GM12878 (cell line): ENCODE measurements around the gene FANCC. TPM values are rescaled to one million over a fixed set of nuclear protein-coding genes. Genes with fewer than 3 reads are reported as not detected.

Source experiments
- ATAC-seq: fragments of 200-7000 bp; cut with Tn5 transposase; 3 replicates; pipeline ENCODE4 v1.9.1; 2020; ENCODE audit warnings: mild to moderate bottlenecking, moderate library complexity
- BruUV-seq: library from RNA; stranded (reverse); fragments of 400-500 nt; replicated peaks from 2 replicates; lab custom pipeline; 2021; lab: Mats Ljungman, UMichigan
- CTCF ChIA-PET: fragments of 300-600 bp; sonication (Branson Sonifier 250); formaldehyde crosslinking; extraction: SDS; loops from one replicate; lab custom pipeline; 2021; ENCODE audit warnings: inconsistent platforms; lab: Yijun Ruan, JAX
- POLR2A ChIA-PET: fragments of 350-600 bp; formaldehyde crosslinking; extraction: SDS; loops from one replicate; lab custom pipeline; 2021; ENCODE audit warnings: inconsistent platforms; lab: Charles Lee
- RAD21 ChIA-PET: fragments of 300-600 bp; sonication (Branson Sonifier 250); formaldehyde crosslinking; loops from one replicate; lab custom pipeline; 2023; ENCODE audit warnings: antibody characterized with exemption; ENCODE audit not compliant: unreplicated experiment; lab: Charles Lee
- SMC1A ChIA-PET: fragments of 300-600 bp; sonication (Branson Sonifier 250); formaldehyde crosslinking; loops from one replicate; lab custom pipeline; 2023; ENCODE audit not compliant: unreplicated experiment, uncharacterized antibody; lab: Charles Lee
- DNase-seq: peaks from one replicate; pipeline ENCODE4 v3.0.0-alpha.2; 2011; ENCODE audit warnings: low read depth, low spot score
- FAIRE-seq: peaks from 3 replicates; lab custom pipeline; 2011; peaks lifted over from hg19 to GRCh38; lab: Jason Lieb, UNC
- H2AFZ ChIP-seq: 2 replicates; pipeline ENCODE4 v1.6.0; 2011; ENCODE audit warnings: low read depth, low read length, control low read depth; ENCODE audit not compliant: control insufficient read depth
- H3K27ac ChIP-seq: 2 replicates; pipeline ENCODE4 v1.5.1; 2011; ENCODE audit warnings: control low read depth; ENCODE audit not compliant: control insufficient read depth, insufficient read depth
- H3K27me3 ChIP-seq, 2 experiments: replicated peaks in 1 of 2; 2 replicates each; pipeline versions ENCODE4 v1.6.0 to v1.6.1; 2011; ENCODE audit warnings: low read length in 1 of 2; ENCODE audit not compliant: control insufficient read depth in 2 of 2, insufficient read depth in 2 of 2
- H3K36me3 ChIP-seq, 2 experiments: 2 replicates each; pipeline ENCODE4 v1.5.1; 2011; ENCODE audit warnings: low read length in 1 of 2; ENCODE audit not compliant: control insufficient read depth in 2 of 2, insufficient read depth in 2 of 2
- H3K4me1 ChIP-seq: 2 replicates; pipeline ENCODE4 v1.6.1; 2011; ENCODE audit warnings: mild to moderate bottlenecking, low read length, moderate library complexity, mixed read lengths; ENCODE audit not compliant: control insufficient read depth, insufficient read depth
- H3K4me2 ChIP-seq: 2 replicates; pipeline ENCODE4 v1.6.0; 2011; ENCODE audit warnings: control low read depth; ENCODE audit not compliant: control insufficient read depth, insufficient read depth
- H3K4me3 ChIP-seq: fragments of 200-600 bp; sonication (generic); 2 replicates; pipeline ENCODE4 v1.5.1; 2016
- H3K79me2 ChIP-seq: 2 replicates; pipeline ENCODE4 v1.6.0; 2011; ENCODE audit warnings: low read length; ENCODE audit not compliant: control insufficient read depth, insufficient read depth
- H3K9ac ChIP-seq: 2 replicates; pipeline ENCODE4 v1.8.0; 2011; ENCODE audit warnings: low read length, control low read depth, mixed read lengths; ENCODE audit not compliant: control insufficient read depth, insufficient read depth
- H3K9me3 ChIP-seq: replicated peaks from 3 replicates; pipeline ENCODE4 v1.5.1; 2011; ENCODE audit warnings: mild to moderate bottlenecking, low read length; ENCODE audit not compliant: control insufficient read depth, insufficient read depth
- H4K20me1 ChIP-seq: 2 replicates; pipeline ENCODE4 v1.6.0; 2011; ENCODE audit not compliant: control insufficient read depth, insufficient read depth
- BRCA1 ChIP-seq: IDR thresholded peaks from 2 replicates; pipeline ENCODE4 v1.6.1; 2011; ENCODE audit warnings: low read depth, low read length, improper control_type of control experiment
- CHD1 ChIP-seq: IDR thresholded peaks from 2 replicates; pipeline ENCODE4 v1.6.1; 2012; ENCODE audit warnings: low read depth, low read length, improper control_type of control experiment
- CREM ChIP-seq: IDR thresholded peaks from 2 replicates; pipeline ENCODE4 v1.6.1; 2014; ENCODE audit warnings: antibody characterized with exemption, low read depth
- PML ChIP-seq: IDR thresholded peaks from 2 replicates; pipeline ENCODE4 v1.6.1; 2012; ENCODE audit warnings: low read length, inconsistent platforms
- TAF1 ChIP-seq: IDR thresholded peaks from 2 replicates; pipeline ENCODE4 v1.6.1; 2011; ENCODE audit warnings: mild to moderate bottlenecking, low read depth, low read length, borderline replicate concordance
- TCF12 ChIP-seq: IDR thresholded peaks from 2 replicates; pipeline ENCODE4 v1.6.1; 2011; ENCODE audit warnings: low read depth, mild to moderate bottlenecking, low read length
- TCF3 ChIP-seq: IDR thresholded peaks from 2 replicates; pipeline ENCODE4 v1.6.1; 2012; ENCODE audit warnings: low read depth, mild to moderate bottlenecking, low read length, borderline replicate concordance; ENCODE audit not compliant: insufficient read depth
- WGBS: methylation state at CpG from one replicate; pipeline ENCODE4 v1.1.6; 2016; ENCODE audit warnings: low lambda C conversion rate; ENCODE audit not compliant: insufficient replicate concordance, insufficient coverage; ENCODE audit errors: missing lambda C conversion rate; 5-methylcytosine and 5-hydroxymethylcytosine counted together
- in situ Hi-C: fragments of 300-500 bp; cut with MboI; formaldehyde crosslinking; loops from 9 replicates; pipeline ENCODE4 v1.14.3; 2018; ENCODE audit warnings: mixed read lengths
- intact Hi-C: fragments of 100-400 bp; cut with micrococcal nuclease; formaldehyde crosslinking; loops from one replicate; pipeline ENCODE4 v1.14.2; 2022; ENCODE audit not compliant: unreplicated experiment
- polyA plus RNA-seq, 11 experiments: library from polyadenylated mRNA; depleted of rRNA in 4 of 11; unstranded in 6 of 11; stranded (reverse) in 5 of 11; fragments of >200 nt; fragmentation: Nextera tagmentation in 4 of 11; fragmentation: Illumina TruSeq in 1 of 11; extraction: Ambion mirVana in 4 of 11; extraction: Trizol in 1 of 11; gene quantifications; 1 replicate in 1 of 11; 2 replicates in 10 of 11; pipeline versions ENCODE4 v1.2.1 to v1.2.3, GENCODE V29; 2011 to 2016; ENCODE audit warnings: inconsistent platforms in 2 of 11, missing spikeins in 2 of 11, low read depth in 1 of 11
- total RNA-seq, 4 experiments: library from RNA; depleted of rRNA in 3 of 4; stranded (reverse); fragments of >200 nt in 3 of 4; fragmentation: Illumina TruSeq in 1 of 4; extraction: Trizol in 1 of 4; gene quantifications; 2 replicates each; pipeline versions ENCODE4 v1.2.1 to v1.2.3, GENCODE V29; 2013 to 2021
- TF ChIP-seq, protein P1 (sequence below): fragments of 450-650 bp; IDR thresholded peaks from 2 replicates; pipeline ENCODE4 v1.6.1; 2018; ENCODE audit warnings: mild to moderate bottlenecking, low read depth, moderate library complexity; ENCODE audit not compliant: partially characterized antibody
- TF ChIP-seq, protein P2 (sequence below): fragments of 450-650 bp; formaldehyde crosslinking; IDR thresholded peaks from 2 replicates; pipeline ENCODE4 v1.5.0; 2022; ENCODE audit warnings: mild to moderate bottlenecking, missing genetic modification characterization

The FANCC gene
- total and polyA plus RNA-seq, 10 of the 15 experiments (the other 5 are each of a cell fraction or from before 2014, with no cell fraction given) = 1.2 to 16.8 (median 10.5) TPM

DNA sequence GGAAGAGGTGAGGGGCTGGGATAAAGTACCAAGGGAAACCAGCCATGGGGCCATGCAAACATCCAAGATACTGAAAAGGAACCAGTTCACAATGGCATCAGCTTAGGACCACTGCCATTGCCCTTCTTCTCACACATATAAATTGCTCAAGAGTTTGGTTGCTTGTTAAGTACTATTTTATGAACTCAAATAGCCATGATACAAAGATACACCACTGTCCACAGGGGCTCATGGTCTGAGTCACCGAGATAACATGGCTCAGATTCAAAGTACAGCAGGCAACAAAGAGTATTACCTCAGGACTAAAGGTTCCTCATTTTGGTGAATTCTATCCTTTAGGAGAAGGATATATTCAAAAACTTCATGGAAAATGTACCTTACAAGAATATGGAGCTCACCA, 55.6 kb downstream of the FANCC start:
- TF ChIP-seq, protein P1, sequence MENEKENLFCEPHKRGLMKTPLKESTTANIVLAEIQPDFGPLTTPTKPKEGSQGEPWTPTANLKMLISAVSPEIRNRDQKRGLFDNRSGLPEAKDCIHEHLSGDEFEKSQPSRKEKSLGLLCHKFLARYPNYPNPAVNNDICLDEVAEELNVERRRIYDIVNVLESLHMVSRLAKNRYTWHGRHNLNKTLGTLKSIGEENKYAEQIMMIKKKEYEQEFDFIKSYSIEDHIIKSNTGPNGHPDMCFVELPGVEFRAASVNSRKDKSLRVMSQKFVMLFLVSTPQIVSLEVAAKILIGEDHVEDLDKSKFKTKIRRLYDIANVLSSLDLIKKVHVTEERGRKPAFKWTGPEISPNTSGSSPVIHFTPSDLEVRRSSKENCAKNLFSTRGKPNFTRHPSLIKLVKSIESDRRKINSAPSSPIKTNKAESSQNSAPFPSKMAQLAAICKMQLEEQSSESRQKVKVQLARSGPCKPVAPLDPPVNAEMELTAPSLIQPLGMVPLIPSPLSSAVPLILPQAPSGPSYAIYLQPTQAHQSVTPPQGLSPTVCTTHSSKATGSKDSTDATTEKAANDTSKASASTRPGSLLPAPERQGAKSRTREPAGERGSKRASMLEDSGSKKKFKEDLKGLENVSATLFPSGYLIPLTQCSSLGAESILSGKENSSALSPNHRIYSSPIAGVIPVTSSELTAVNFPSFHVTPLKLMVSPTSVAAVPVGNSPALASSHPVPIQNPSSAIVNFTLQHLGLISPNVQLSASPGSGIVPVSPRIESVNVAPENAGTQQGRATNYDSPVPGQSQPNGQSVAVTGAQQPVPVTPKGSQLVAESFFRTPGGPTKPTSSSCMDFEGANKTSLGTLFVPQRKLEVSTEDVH = no peak
- TF ChIP-seq TAF1 = no peak
- no peak for TF ChIP-seq BRCA1
- TF ChIP-seq PML = no peak
- TF ChIP-seq CHD1 = no peak
- TF ChIP-seq TCF3 = no peak
- no peak for TF ChIP-seq CREM
- no peak for TF ChIP-seq TCF12
- TF ChIP-seq, protein P2, sequence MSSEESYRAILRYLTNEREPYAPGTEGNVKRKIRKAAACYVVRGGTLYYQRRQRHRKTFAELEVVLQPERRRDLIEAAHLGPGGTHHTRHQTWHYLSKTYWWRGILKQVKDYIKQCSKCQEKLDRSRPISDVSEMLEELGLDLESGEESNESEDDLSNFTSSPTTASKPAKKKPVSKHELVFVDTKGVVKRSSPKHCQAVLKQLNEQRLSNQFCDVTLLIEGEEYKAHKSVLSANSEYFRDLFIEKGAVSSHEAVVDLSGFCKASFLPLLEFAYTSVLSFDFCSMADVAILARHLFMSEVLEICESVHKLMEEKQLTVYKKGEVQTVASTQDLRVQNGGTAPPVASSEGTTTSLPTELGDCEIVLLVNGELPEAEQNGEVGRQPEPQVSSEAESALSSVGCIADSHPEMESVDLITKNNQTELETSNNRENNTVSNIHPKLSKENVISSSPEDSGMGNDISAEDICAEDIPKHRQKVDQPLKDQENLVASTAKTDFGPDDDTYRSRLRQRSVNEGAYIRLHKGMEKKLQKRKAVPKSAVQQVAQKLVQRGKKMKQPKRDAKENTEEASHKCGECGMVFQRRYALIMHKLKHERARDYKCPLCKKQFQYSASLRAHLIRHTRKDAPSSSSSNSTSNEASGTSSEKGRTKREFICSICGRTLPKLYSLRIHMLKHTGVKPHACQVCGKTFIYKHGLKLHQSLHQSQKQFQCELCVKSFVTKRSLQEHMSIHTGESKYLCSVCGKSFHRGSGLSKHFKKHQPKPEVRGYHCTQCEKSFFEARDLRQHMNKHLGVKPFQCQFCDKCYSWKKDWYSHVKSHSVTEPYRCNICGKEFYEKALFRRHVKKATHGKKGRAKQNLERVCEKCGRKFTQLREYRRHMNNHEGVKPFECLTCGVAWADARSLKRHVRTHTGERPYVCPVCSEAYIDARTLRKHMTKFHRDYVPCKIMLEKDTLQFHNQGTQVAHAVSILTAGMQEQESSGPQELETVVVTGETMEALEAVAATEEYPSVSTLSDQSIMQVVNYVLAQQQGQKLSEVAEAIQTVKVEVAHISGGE (CRISPR knock-in tag) = no peak
- TF ChIP-seq, all 136 proteins: peak for 0
- Histone ChIP-seq H3K79me2 (no peaks in the 10 kb centered on the region), H2AFZ (no peak overlapping the region), H3K9me3 (no peaks in the 10 kb centered on the region), H3K27ac (no peak overlapping the region), H3K4me1 (peaks cover 10% of the 10 kb centered on the region), H3K9ac (no peak overlapping the region), H3K27me3 (no peaks in the 10 kb centered on the region), H3K4me3 (no peak overlapping the region), H3K36me3 (no peaks in the 10 kb centered on the region), H4K20me1 (no peaks in the 10 kb centered on the region), H3K4me2 (no peak overlapping the region)
- 92% methylated on average over 1 of the region's 1 CpG for WGBS
- SMC1A ChIA-PET = no interaction called here
- intact Hi-C loops (loop anchor here (10.0 kb wide), 1 partner anchor 577 kb away; no protein-coding TSS in a partner anchor), in situ Hi-C loops (no loop called here)
- FAIRE-seq (no peak), DNase-seq (no peak), ATAC-seq (no peak)
- POLR2A ChIA-PET = no interaction called here
- RAD21 ChIA-PET = no interaction called here
- CTCF ChIA-PET = no interaction called here
- BruUV-seq = no TSS peak
